ENCODE measurements around the gene XPR1.

DNA sequence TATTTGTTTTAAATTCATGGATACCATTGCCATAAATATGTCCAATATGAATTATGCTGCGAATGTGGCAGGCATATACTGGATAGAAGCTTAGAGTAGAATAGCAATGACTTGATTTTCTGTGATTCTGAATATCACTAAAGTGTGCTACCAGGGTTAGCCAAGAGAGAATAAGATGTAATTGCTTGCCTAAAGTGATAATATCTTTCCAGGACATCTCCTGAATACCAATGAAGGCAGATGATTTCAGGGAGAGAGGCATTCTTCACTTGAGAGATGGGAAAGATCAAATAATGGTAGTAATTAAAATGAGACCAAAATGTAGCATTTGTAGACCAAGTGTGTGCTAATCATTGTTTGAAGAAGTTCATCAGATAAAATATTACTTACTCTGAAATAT, 227.5 kb downstream of the XPR1 start:
- TF ChIP-seq, protein P1, sequence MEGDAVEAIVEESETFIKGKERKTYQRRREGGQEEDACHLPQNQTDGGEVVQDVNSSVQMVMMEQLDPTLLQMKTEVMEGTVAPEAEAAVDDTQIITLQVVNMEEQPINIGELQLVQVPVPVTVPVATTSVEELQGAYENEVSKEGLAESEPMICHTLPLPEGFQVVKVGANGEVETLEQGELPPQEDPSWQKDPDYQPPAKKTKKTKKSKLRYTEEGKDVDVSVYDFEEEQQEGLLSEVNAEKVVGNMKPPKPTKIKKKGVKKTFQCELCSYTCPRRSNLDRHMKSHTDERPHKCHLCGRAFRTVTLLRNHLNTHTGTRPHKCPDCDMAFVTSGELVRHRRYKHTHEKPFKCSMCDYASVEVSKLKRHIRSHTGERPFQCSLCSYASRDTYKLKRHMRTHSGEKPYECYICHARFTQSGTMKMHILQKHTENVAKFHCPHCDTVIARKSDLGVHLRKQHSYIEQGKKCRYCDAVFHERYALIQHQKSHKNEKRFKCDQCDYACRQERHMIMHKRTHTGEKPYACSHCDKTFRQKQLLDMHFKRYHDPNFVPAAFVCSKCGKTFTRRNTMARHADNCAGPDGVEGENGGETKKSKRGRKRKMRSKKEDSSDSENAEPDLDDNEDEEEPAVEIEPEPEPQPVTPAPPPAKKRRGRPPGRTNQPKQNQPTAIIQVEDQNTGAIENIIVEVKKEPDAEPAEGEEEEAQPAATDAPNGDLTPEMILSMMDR (IDR thresholded peaks at IDR 0.05): no peak
- TF ChIP-seq EP300 (IDR thresholded peaks at IDR 0.05): no peak
- no peak for TF ChIP-seq POLR2A (IDR thresholded peaks at IDR 0.05)
